ENCODE results near the gene BTBD19. TPM values are rescaled to one million over a fixed set of nuclear protein-coding genes. Genes with fewer than 3 reads are reported as not detected.

BTBD19 gene
- total and polyA plus RNA-seq, 9 of the 15 experiments (the other 6 are each of a cell fraction or from before 2014, with no cell fraction given) = 0.22 to 2.0 (median 0.95) TPM

DNA sequence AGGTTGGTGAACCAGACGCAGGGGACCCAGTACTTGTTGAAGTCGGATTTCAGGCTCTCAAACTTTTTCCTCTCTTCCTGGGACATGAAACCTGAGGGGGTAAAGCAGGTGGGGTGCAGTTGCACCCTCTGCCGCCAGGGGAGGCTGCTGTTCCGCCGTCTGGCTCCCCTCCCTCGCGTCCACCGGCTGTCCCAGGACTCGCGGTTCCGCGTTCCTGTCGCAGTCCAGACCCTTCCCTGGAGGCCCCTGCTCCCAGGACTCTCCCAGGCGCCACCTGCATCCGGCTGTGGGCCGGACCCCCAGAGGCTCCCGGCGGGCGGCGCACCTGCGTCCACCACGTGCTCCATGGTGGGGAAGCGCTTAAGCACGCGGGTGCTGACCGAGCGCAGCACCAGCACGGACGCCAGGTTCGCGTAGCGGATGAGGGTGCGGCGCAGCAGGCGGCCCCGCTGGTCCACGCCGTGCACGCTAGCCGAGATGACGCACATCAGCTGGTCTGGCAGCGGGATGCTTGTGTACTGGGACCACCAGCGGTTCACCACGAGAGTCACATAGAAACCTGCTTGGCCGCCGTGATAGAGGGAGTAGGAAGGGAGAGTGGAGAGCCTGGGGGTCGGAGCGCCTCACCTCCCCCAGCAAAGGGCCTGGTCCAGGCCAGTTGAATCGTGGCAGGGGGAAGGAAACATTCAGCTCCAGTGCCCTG lies 22.0 kb upstream of the BTBD19 start (continued):
- TF ChIP-seq ZNF133 (CRISPR knock-in tag; IDR thresholded peaks at IDR 0.05) = peak; percentile 73; the same call in 1 of the 2 replicates
- TF ChIP-seq SMARCA5 (IDR thresholded peaks at IDR 0.05) = no peak
- TF ChIP-seq ZC3H8 (IDR thresholded peaks at IDR 0.05) = no peak
- no peak for TF ChIP-seq EZH2 (IDR thresholded peaks at IDR 0.05; ENCODE audit: borderline replicate concordance, low read depth, low read length)
- no peak for TF ChIP-seq NFIC (IDR thresholded peaks at IDR 0.05)
- peak; percentile 14; the same call in 1 of the 2 replicates for TF ChIP-seq ARID1B (IDR thresholded peaks at IDR 0.05)
- TF ChIP-seq, protein P1, sequence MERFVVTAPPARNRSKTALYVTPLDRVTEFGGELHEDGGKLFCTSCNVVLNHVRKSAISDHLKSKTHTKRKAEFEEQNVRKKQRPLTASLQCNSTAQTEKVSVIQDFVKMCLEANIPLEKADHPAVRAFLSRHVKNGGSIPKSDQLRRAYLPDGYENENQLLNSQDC (CRISPR knock-in tag; IDR thresholded peaks at IDR 0.05) = no peak
- TF ChIP-seq LEF1 (IDR thresholded peaks at IDR 0.05) = no peak
- TF ChIP-seq ATF7 (IDR thresholded peaks at IDR 0.05) = peak; percentile 17; the same call in 1 of the 2 replicates
- no peak for TF ChIP-seq JUN (IDR thresholded peaks at IDR 0.05; ENCODE audit: borderline replicate concordance, low read depth, low read length)
- 0 out of 2 replicates have a peak, but pooled peaks have one; percentile 35 for TF ChIP-seq JUN (CRISPR knock-in tag; IDR thresholded peaks at IDR 0.05; ENCODE audit: borderline replicate concordance)
- TF ChIP-seq SMARCC2 (IDR thresholded peaks at IDR 0.05; ENCODE audit: low read depth) = no peak
- TF ChIP-seq MBD2 (IDR thresholded peaks at IDR 0.05; ENCODE audit: borderline replicate concordance, low read depth) = peak; percentile 33; the same call in 1 of the 2 replicates
- TF ChIP-seq POLR3A (IDR thresholded peaks at IDR 0.05; ENCODE audit: borderline replicate concordance, extremely low read depth, insufficient read depth, insufficient read length) = no peak
- TF ChIP-seq LCOR (CRISPR knock-in tag; IDR thresholded peaks at IDR 0.05) = no peak
- TF ChIP-seq KDM5B (IDR thresholded peaks at IDR 0.05; ENCODE audit: insufficient replicate concordance, low read depth, low read length) = no peak
- no peak for TF ChIP-seq ZBTB17 (CRISPR knock-in tag; IDR thresholded peaks at IDR 0.05)
- TF ChIP-seq, protein P2, sequence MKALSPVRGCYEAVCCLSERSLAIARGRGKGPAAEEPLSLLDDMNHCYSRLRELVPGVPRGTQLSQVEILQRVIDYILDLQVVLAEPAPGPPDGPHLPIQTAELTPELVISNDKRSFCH (CRISPR knock-in tag; IDR thresholded peaks at IDR 0.05) = no peak
- TF ChIP-seq, protein P2 (tag; IDR thresholded peaks at IDR 0.05) = no peak
- TF ChIP-seq, protein P3, sequence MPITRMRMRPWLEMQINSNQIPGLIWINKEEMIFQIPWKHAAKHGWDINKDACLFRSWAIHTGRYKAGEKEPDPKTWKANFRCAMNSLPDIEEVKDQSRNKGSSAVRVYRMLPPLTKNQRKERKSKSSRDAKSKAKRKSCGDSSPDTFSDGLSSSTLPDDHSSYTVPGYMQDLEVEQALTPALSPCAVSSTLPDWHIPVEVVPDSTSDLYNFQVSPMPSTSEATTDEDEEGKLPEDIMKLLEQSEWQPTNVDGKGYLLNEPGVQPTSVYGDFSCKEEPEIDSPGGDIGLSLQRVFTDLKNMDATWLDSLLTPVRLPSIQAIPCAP (CRISPR knock-in tag; IDR thresholded peaks at IDR 0.05; ENCODE audit: borderline replicate concordance) = no peak
- TF ChIP-seq RBFOX2 (IDR thresholded peaks at IDR 0.05; ENCODE audit: low read depth, low read length) = peak; percentile 61
- TF ChIP-seq KDM2B (CRISPR knock-in tag; IDR thresholded peaks at IDR 0.05) = no peak
- no peak for TF ChIP-seq RBM14 (IDR thresholded peaks at IDR 0.05; ENCODE audit: borderline replicate concordance, insufficient read depth, low read depth, low read length)
- no peak for TF ChIP-seq ZBTB8A (IDR thresholded peaks at IDR 0.05; ENCODE audit: partially characterized antibody)
- TF ChIP-seq ELF2 (CRISPR knock-in tag; IDR thresholded peaks at IDR 0.05) = no peak
- TF ChIP-seq KHSRP (IDR thresholded peaks at IDR 0.05) = no peak
- no peak for TF ChIP-seq ZNF766 (CRISPR knock-in tag; conservative IDR thresholded peaks at IDR 0.05)
- TF ChIP-seq, protein P4, sequence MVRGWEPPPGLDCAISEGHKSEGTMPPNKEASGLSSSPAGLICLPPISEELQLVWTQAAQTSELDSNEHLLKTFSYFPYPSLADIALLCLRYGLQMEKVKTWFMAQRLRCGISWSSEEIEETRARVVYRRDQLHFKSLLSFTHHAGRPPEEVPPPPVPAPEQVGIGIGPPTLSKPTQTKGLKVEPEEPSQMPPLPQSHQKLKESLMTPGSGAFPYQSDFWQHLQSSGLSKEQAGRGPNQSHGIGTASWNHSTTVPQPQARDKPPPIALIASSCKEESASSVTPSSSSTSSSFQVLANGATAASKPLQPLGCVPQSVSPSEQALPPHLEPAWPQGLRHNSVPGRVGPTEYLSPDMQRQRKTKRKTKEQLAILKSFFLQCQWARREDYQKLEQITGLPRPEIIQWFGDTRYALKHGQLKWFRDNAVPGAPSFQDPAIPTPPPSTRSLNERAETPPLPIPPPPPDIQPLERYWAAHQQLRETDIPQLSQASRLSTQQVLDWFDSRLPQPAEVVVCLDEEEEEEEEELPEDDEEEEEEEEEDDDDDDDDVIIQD (CRISPR knock-in tag; IDR thresholded peaks at IDR 0.05) = no peak
- no peak for TF ChIP-seq TAF7 (tag; IDR thresholded peaks at IDR 0.05)

Measured in K562 (cell line).